GM18909 (cell line): ENCODE results near the gene MYT1.

Experiments used
- ATAC-seq: cut with Tn5 transposase; IDR thresholded peaks from one replicate; pipeline ENCODE4 v1.9.1; 2021; ENCODE audit warnings: mild to moderate bottlenecking; ENCODE audit not compliant: unreplicated experiment, poor library complexity

MYT1 gene

GRCh38 chr20:64188091-64188490, 23.8 kb downstream of the MYT1 start:
- ATAC-seq = no peak

GRCh38 chr20:64188682-64189529, 24.7 kb downstream of the MYT1 start:
- no peak for ATAC-seq

DNA sequence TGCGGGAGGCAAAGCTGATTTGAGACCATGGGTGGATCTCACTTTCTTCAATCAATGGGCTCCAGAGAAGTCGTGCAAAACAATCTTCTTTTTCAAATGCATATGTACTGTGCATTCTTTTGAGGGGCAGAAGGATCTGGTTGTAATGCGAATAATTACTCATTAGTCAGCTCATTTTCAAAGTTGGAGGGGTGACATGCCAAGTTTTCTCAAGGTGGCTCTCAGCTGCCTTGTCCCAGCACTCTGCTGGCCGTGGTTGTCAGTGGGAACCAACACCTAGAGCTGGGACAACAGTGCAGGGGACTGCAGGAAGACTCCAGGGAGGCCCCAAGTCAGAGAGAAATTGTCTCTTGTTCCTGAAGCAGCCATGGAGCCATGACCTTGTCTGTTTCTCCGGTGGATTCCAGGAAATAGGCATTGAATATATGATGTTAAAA, 25.3 kb downstream of the MYT1 start:
- ATAC-seq = no peak

DNA sequence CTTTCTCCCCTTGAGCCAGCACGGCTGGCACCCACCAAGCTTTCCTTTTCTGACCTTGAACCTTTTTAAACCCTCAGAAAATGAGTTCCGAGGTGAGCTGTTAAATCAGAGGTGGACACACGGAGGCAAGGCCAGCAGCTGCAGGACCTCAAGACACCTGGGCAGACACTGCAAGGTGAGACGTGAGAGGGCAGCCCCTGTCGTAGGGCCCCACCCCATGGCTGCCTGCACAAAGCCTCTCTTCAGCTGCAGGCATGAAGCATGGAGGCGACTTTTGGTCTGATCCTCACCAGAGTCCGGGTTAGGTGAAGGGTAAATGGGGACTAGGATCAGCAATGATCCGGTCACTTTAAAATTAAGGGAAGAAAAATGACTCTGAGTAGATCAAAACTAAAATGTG, 25.7 kb downstream of the MYT1 start:
- no peak for ATAC-seq

DNA sequence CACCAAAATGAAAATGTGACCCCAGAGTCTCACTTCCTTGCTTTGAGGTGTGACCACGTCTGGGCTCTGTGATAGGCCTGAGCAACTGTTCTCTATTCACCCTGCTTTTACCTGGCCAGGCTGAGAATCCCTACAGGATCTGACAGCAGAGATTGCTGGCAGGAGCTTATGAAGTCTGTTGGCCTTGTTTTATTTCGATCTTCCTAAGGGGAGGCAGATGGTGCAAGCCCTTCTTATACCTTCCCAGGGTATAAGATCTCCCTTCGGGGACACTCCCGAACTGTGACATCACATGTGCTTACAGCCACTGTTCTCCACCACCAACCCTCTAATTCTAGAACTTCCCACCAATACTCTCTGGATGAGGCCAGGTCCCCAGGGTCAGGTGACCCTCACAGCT, 26.8 kb downstream of the MYT1 start:
- ATAC-seq = no peak

- ATAC-seq = no peak
These were observed 28.2 kb downstream of the MYT1 start for GRCh38 chr20:64192406-64192805.

GRCh38 chr20:64193058-64193457, 28.8 kb downstream of the MYT1 start:
- no peak for ATAC-seq

DNA sequence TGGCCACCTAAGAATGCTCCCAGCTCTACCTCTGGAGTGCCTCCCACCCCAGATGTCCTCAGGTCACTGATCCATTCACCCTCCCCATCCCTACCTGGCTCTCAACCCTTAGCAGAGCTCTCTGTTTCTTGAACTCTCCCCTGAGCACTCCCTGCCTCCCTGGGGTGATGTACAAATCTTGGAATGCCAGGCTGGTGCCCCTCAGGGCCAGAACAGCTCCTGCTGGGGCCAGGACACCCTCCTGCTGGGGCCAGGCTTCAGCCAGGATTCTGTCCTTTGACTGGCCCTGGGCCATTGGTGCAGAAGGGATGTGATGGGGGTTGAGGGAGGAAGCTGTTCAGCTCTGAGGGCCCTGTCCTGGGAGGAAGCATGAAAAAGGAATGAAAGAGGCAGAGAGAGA, 30.0 kb downstream of the MYT1 start:
- ATAC-seq = no peak

- ATAC-seq = no peak
These were observed 32.1 kb downstream of the MYT1 start for GRCh38 chr20:64196309-64196708.

GRCh38 chr20:64196847-64197306, 32.6 kb downstream of the MYT1 start:
- no peak for ATAC-seq

DNA sequence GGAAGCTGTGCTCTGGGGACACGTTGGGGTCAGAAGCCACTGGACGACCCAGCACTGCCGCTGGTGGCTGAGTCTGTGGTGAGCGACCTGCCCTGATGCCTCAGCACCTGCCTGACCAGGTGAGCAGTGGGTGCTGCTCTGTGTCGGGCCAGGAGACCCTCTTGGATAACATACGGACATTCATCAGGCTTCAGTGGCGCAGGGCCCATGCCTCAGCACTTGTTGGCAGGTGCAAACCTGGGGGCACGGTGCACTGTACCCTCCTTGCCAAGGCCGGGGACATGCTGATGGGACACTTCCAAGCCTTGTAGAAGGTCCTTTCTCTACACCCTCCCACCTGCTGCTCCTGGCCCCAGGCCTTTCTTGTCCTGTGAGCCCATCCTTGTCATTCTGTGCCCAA, 34.1 kb downstream of the MYT1 start:
- ATAC-seq = no peak

DNA sequence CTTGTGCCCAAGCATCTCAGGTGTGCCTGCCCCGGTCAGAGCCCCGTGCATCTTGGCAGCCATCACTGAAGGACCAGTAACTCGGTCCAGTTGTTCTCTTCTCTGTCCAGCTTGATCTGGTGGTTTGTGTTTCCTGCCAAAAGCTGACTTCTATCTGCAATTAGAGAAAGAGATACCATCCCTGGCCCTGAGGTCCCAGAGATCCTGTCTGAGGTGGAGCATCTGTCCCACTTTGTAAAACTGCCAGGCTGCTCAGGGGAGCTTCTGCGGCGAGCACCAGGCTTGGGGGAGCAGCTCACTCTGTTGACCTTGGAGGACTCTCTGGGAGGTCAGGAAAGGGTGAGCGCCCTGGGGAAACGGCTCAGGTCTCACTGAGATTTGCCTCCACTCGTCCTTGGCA, 35.1 kb downstream of the MYT1 start:
- ATAC-seq = no peak

- ATAC-seq = no peak
These were observed 36.5 kb downstream of the MYT1 start for GRCh38 chr20:64200740-64201139.

DNA sequence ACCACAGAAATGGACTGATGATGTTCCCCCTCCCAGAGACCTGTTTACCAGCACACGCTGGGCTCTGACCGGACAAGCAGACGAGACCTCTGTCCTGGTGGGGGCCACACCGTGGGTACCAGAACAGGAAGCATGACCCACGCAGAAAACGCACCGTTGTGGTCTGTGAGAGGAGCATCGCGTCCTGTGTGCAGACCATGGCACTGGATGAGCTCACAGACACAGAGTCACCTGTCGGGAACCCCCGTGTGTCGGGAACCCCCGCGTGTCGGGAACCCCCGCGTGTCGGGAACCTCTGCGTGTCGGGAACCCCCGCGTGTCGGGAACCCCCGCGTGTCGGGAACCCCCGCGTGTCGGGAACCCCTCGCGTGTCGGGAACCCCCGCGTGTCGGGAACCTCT, 37.4 kb downstream of the MYT1 start:
- no peak for ATAC-seq

DNA sequence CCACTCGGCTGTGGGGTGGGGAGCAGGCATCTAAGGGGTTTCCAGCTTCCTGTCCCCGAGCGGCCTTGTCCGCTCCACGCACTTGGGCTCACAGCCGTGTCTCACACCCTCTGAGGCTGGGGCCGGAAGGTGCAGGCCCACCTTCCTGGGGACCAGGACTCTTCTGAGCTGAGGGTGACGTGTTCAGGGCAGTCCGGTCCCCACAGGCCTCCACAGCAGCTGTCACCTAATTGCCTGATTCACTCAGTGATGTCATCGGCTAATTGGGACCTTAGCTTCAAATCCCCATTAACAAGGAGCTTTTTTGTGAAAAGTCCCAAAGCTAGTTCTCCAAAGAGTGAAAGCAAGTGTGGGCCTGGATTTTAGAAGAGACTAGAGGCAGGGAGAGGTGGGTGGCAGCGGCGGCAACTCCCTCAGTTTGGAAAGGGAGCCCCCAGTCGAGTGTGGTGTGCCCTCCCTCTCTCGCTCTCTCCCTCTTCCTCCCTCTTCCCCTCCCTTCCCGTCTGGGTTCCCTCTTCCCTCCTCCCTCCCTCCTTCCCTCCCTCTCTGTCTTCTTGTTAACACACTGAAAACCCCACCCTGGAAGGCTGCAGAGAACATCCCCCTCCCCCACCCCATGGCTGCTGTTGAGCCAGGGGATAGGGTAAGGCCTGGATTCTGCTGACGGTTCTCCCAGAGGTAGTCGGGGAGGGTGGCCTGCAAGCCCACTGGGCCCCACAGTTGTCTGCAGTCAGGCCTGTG, 39.0 kb downstream of the MYT1 start:
- ATAC-seq = no peak

- no peak for ATAC-seq
These were observed 41.4 kb downstream of the MYT1 start for GRCh38 chr20:64205611-64206026.

GRCh38 chr20:64206614-64207013, 42.4 kb downstream of the MYT1 start:
- ATAC-seq = no peak

- no peak for ATAC-seq
These were observed 43.7 kb downstream of the MYT1 start for GRCh38 chr20:64207641-64208590.

DNA sequence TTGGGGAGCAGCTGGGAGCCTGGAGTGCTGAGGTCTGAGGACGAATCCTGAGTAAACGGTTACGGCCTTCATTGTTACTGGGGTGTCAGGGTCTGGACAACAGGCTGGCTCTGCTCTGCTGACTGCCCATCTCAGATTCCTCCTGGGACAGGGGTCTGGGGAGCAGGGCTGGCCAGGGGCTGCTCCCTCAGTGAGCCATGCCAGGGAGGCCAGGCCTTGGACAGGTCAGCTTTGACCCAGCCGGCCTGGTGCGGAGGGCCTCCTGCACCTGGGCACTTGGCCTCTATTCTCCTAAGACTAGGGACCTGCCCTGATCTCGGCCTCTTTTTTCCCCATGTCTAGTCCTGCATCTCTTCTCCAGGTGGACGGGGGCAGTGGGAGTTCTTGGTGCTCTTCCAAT, 44.9 kb downstream of the MYT1 start:
- ATAC-seq = no peak

GRCh38 chr20:64210656-64211369, 46.6 kb downstream of the MYT1 start:
- ATAC-seq = no peak
